GM18505 (cell line): ENCODE data around the gene CHMP4B.

Experiments used
- ATAC-seq: cut with Tn5 transposase; IDR thresholded peaks from one replicate; pipeline ENCODE4 v1.9.1; 2021; ENCODE audit not compliant: unreplicated experiment
- POLR2A ChIP-seq: IDR thresholded peaks from 4 replicates; pipeline ENCODE4 v1.6.1; 2011; ENCODE audit warnings: borderline replicate concordance; ENCODE audit not compliant: insufficient read depth, insufficient read length; ENCODE audit errors: extremely low read depth

Gene CHMP4B

DNA sequence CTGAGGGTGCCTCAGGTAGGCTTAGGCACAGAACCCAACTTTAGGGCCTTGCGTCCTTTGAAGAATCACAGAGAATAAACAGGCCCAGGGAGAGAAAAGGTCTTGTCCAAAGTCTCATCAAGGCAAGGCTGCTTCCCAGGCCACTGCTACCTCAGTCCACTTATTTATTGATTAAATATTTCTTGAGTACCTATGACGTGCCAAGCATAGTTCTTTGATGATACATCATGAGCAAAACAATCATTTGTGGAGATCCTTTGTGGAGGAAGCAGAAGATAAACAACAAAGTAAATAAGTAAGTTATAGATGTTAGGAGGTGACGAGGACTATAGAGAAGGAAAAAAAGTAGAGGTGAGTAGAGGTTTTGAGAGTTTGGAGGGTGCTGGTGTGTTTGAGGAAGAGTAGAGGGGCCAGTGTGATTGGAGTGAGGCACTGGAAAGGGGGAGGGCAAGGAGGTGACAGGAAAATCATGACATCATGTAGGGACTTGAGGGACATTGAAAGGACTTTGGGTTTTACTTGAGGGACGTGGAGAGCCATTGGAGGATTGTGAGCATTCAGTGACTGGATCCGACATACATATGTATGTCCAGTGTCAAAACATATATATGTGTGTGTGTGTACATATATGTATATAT is 14.1 kb upstream of the CHMP4B start:
- no peak for TF ChIP-seq POLR2A
- ATAC-seq = no peak

DNA sequence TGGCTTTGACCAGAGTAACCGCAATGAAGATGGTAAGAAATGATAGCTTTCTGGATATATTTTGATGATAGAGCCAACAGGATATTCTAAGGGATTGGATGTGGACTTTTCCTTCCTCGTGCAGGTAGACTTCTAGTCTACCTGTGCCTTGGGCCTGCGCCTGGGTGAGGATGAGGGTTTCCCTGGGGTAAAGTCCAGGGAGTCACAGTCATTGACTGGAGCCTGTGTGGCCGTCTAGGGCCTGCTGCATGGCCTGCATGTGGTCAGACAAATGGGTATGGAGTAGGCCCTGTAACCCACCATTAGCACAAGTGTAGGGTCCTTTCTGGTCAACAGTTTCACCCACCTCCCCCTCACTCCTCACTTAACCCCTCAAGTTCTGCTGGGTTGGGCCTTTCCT is 12.7 kb upstream of the CHMP4B start:
- ATAC-seq = no peak
- TF ChIP-seq POLR2A = no peak

DNA sequence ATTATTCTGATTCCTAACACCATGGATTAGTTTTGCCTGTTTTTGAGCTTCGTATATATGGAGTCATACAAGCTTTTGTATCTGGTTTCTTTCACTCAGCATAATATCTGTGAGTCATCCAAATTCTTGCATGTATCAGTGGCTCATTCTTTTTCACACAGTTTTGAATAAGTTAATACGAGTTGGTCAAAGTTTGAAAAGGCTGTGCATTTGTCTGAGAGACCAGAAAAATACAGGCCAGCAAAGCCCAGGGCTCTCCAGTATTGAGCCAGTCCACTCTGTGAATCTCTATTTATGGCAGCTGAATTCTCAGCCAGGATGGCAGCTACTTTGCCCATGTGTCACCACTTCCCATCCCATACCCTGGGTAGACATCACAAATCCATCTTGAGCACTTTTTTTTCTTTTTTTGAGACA is 7.2 kb upstream of the CHMP4B start:
- no peak for TF ChIP-seq POLR2A
- ATAC-seq = no peak

GRCh38 chr20:33808388-33808787 is 2.8 kb upstream of the CHMP4B start:
- TF ChIP-seq POLR2A = no peak

GRCh38 chr20:33810259-33810658 is 889 bp upstream of the CHMP4B start:
- no peak for TF ChIP-seq POLR2A

More at GRCh38 chr20:33808388-33808787, 2.8 kb upstream of the CHMP4B start:
- ATAC-seq = no peak

GRCh38 chr20:33811776-33812151 is 616 bp downstream of the CHMP4B start:
- no peak for TF ChIP-seq POLR2A
- no peak for ATAC-seq

More at GRCh38 chr20:33810259-33810658, 889 bp upstream of the CHMP4B start:
- ATAC-seq = no peak

GRCh38 chr20:33812152-33812849 is 1.2 kb downstream of the CHMP4B start:
- no peak for TF ChIP-seq POLR2A
- ATAC-seq = no peak

GRCh38 chr20:33812908-33813462 is 1.8 kb downstream of the CHMP4B start:
- TF ChIP-seq POLR2A = no peak
- ATAC-seq = no peak

GRCh38 chr20:33814238-33814712 is 3.1 kb downstream of the CHMP4B start:
- TF ChIP-seq POLR2A = no peak
- no peak for ATAC-seq

- ATAC-seq = no peak
- TF ChIP-seq POLR2A = no peak
Observed at GRCh38 chr20:33815671-33816070, 4.5 kb downstream of the CHMP4B start.

DNA sequence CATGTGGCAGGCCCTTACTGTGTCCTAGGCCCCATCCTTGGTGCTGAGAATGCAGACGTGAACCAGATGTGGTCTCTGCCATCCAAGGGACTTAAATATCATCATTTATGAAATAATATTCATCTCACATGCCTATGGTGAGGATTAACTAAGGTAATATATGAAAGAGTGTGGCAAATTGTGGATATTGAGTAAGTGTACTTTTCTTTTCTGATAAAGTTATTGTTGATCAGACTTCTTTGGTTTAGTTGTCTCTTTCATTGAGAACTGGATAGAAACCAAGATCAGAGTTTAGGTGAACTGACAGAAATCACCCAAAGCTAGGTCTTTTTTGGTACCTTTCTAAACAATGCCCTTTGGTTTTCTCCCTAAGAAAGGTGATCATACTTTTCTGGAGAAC is 5.0 kb downstream of the CHMP4B start:
- no peak for ATAC-seq
- TF ChIP-seq POLR2A = no peak

DNA sequence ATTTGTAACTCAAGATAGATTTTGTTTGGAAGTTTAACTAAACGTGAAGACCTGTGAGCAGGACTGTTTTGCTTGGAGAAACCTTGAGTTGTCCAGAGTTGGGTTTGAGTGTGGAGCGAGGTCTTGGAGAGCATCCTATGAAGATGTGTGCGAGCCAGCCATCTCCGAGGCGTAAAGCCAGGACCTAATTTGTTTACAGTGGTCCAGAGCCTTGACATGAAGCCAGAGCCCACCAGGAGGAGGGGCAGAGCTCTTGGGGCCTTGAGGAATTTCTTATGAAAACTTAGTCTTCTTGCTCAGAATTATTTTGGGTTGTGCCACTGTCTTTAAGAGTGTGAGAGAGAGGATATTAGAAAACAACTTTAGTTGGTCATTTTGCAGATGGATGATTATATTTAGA is 6.3 kb downstream of the CHMP4B start:
- TF ChIP-seq POLR2A = no peak
- ATAC-seq = no peak

DNA sequence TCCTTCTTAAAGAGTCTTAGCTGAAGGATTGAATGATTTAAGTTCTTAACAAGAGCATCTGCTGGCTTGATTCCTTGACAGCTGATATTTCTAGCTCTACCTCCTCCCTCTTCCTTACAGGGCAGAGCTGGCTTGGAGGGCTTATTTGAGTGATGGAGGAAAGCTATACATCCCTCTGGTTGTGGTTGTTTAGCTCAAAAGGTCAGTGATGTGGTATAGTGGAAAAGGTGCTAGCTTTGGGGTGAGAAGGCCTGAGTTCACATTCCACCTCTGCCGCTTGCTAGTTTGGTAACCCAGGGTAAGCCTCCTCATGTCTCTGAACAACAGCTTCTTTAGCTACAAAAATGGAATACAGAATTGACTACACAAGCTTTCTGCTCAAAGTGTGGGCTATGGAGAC is 8.3 kb downstream of the CHMP4B start:
- no peak for ATAC-seq
- TF ChIP-seq POLR2A = no peak

DNA sequence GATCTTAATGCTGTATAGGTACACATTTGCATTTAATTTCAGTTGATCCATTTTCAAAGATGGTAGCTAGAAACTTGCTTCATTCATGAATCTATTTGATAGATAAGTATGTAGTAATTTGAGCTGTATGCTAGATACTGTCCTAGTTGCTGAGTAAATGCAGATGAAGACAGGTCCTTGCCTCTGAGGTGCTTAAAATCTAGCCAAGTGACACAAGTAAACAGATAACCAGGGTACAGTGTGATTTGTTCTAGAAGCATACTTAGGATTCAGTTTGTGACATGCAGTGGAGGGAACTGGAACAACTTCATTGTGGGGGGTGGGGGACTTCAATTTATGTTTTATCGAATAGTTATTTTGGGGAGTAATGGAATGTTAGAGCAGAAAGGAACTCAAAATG is 9.2 kb downstream of the CHMP4B start:
- no peak for TF ChIP-seq POLR2A
- no peak for ATAC-seq

- no peak for ATAC-seq
Observed at GRCh38 chr20:33821270-33821836, 10.2 kb downstream of the CHMP4B start.

DNA sequence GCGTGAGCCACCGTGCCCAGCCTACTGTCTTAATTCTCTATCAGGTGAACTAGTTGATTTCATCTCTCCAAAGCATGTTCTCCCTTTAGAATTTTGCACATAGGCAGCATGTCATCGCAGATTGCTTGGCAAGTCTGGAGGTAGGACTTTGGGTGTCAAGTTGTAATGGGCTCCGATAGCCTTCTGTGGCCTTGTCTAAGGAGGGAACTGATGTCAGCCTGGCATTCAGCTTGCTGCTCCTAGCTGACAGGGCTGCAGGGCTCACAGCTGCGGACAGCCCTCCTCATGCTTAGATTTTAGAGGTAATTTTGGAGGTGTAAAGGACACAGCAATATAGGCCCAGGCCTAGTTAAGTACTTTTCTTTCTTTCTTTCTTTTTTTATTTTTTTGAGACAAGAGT is 11.3 kb downstream of the CHMP4B start:
- no peak for ATAC-seq
- TF ChIP-seq POLR2A = no peak

More at GRCh38 chr20:33821270-33821836, 10.2 kb downstream of the CHMP4B start:
- no peak for TF ChIP-seq POLR2A
